HepG2 (cell line): Measurements from ENCODE around the gene PCSK6. TPM values are rescaled to one million over a fixed set of nuclear protein-coding genes. Genes with fewer than 3 reads are reported as not detected.

ENCODE experiments used
- BHLHE40 ChIP-seq: IDR thresholded peaks from 2 replicates; pipeline ENCODE4 v1.6.1; 2011; ENCODE audit warnings: low read length, improper control_type of control experiment
- CENPT ChIP-seq: sonication (generic); formaldehyde crosslinking; IDR thresholded peaks from 2 replicates; pipeline ENCODE4 v1.8.0; 2022; ENCODE audit warnings: low read depth, mild to moderate bottlenecking, moderate library complexity, missing genetic modification reagents
- FOXJ3 ChIP-seq: sonication (generic); formaldehyde crosslinking; IDR thresholded peaks from 2 replicates; pipeline ENCODE4 v1.4.0; 2020; ENCODE audit warnings: missing genetic modification reagents, mild to moderate bottlenecking, borderline replicate concordance
- GATAD2A ChIP-seq: IDR thresholded peaks from 2 replicates; pipeline ENCODE4 v1.6.1; 2016
- GMEB2 ChIP-seq: IDR thresholded peaks from 2 replicates; pipeline ENCODE4 v1.6.1; 2016; ENCODE audit warnings: missing biosample characterization, missing genetic modification reagents, low read depth
- IRX3 ChIP-seq: sonication (generic); formaldehyde crosslinking; IDR thresholded peaks from 2 replicates; pipeline ENCODE4 v1.8.1; 2023; ENCODE audit warnings: mild to moderate bottlenecking, low read depth, missing genetic modification reagents, borderline replicate concordance
- NR0B2 ChIP-seq: sonication (generic); formaldehyde crosslinking; IDR thresholded peaks from 2 replicates; pipeline ENCODE4 v1.4.0; 2020; ENCODE audit warnings: mild to moderate bottlenecking, missing genetic modification reagents
- NR2F6 ChIP-seq, 2 experiments: IDR thresholded peaks; 2 replicates each; pipeline ENCODE4 v1.6.1; 2016; ENCODE audit warnings: antibody characterized with exemption in 1 of 2, mild to moderate bottlenecking in 1 of 2
- PLSCR1 ChIP-seq: sonication (generic); formaldehyde crosslinking; IDR thresholded peaks from 2 replicates; pipeline ENCODE4 v1.5.0; 2020; ENCODE audit warnings: missing genetic modification reagents, mild to moderate bottlenecking, borderline replicate concordance
- POLR2AphosphoS2 ChIP-seq: IDR thresholded peaks from 2 replicates; pipeline ENCODE4 v1.6.1; 2011; ENCODE audit warnings: low read depth, low read length, improper control_type of control experiment
- SAFB2 ChIP-seq: sonication (generic); formaldehyde crosslinking; IDR thresholded peaks from 2 replicates; pipeline ENCODE4 v1.5.1; 2020; ENCODE audit warnings: missing genetic modification reagents, low read depth, mild to moderate bottlenecking, borderline replicate concordance
- SRSF4 ChIP-seq: fragments of 200-400 bp; formaldehyde crosslinking; IDR thresholded peaks from one replicate; pipeline ENCODE4 v1.6.1; 2018; ENCODE audit warnings: mild to moderate bottlenecking, low read depth, low read length, moderate library complexity; ENCODE audit not compliant: poor library complexity, severe bottlenecking
- THAP8 ChIP-seq: sonication (generic); formaldehyde crosslinking; IDR thresholded peaks from 2 replicates; pipeline ENCODE4 v1.5.1; 2020; ENCODE audit warnings: missing genetic modification reagents, mild to moderate bottlenecking, borderline replicate concordance
- TOPORS ChIP-seq: sonication (generic); formaldehyde crosslinking; IDR thresholded peaks from 2 replicates; pipeline ENCODE4 v1.8.0; 2023; ENCODE audit warnings: mild to moderate bottlenecking, missing genetic modification reagents
- ZBTB20 ChIP-seq: sonication (generic); formaldehyde crosslinking; IDR thresholded peaks from 2 replicates; pipeline ENCODE4 v1.8.1; 2023; ENCODE audit warnings: missing genetic modification reagents, low read depth, mild to moderate bottlenecking, borderline replicate concordance
- ZBTB34 ChIP-seq: sonication (generic); formaldehyde crosslinking; IDR thresholded peaks from 2 replicates; pipeline ENCODE4 v1.8.0; 2022; ENCODE audit warnings: mild to moderate bottlenecking, missing genetic modification reagents
- ZNF557 ChIP-seq: sonication (generic); formaldehyde crosslinking; IDR thresholded peaks from 2 replicates; pipeline ENCODE4 v1.4.0; 2020; ENCODE audit warnings: missing genetic modification reagents
- ZNF687 ChIP-seq: sonication (generic); formaldehyde crosslinking; IDR thresholded peaks from 2 replicates; pipeline ENCODE4 v1.5.1; 2020; ENCODE audit warnings: mild to moderate bottlenecking, missing genetic modification reagents, moderate library complexity
- ZSCAN31 ChIP-seq: sonication (generic); formaldehyde crosslinking; IDR thresholded peaks from 2 replicates; pipeline ENCODE4 v1.5.0; 2020; ENCODE audit warnings: low read depth, mild to moderate bottlenecking, missing genetic modification reagents
- polyA plus RNA-seq, 8 experiments: library from polyadenylated mRNA; depleted of rRNA in 3 of 8; stranded (reverse) in 7 of 8; unstranded in 1 of 8; fragments of >200 nt; fragmentation: Illumina TruSeq in 4 of 8; extraction: Trizol in 4 of 8; gene quantifications; 2 replicates each; pipeline versions ENCODE4 v1.2.1 to v1.2.3, GENCODE V29; 2011 to 2016; ENCODE audit warnings: low read depth in 4 of 8, missing spikeins in 1 of 8, mixed read lengths in 1 of 8; ENCODE audit not compliant: insufficient read depth in 1 of 8
- total RNA-seq, 5 experiments: library from RNA; depleted of rRNA; stranded (reverse); fragments of >200 nt; fragmentation: Illumina TruSeq; extraction: Trizol; gene quantifications; 2 replicates each; pipeline ENCODE4 v1.2.3, GENCODE V29; 2016; ENCODE audit warnings: low read depth in 1 of 5

The PCSK6 gene
- total and polyA plus RNA-seq, 2 of the 13 experiments (the other 11 are each of a cell fraction or from before 2014, with no cell fraction given) = 56.5 to 155 TPM

- TF ChIP-seq PLSCR1 (no peak), BHLHE40 (peak; percentile 70), ZNF557 (no peak), THAP8 (no peak), TOPORS (CRISPR knock-in tag) (no peak), SRSF4 (no peak), GATAD2A (CRISPR knock-in tag) (peak; percentile 77), IRX3 (CRISPR knock-in tag) (no peak), GMEB2 (CRISPR knock-in tag) (no peak), ZSCAN31 (CRISPR knock-in tag) (0 out of 2 replicates have a peak, but pooled peaks have one; percentile 31), NR2F6 (IDR thresholded peaks at IDR 0.05) (peak; percentile 87), NR2F6 (CRISPR knock-in tag; IDR thresholded peaks at IDR 0.05) (peak; percentile 68), NR0B2 (CRISPR knock-in tag) (no peak), ZBTB34 (CRISPR knock-in tag) (no peak), FOXJ3 (CRISPR knock-in tag) (no peak), POLR2AphosphoS2 (no peak), ZNF687 (CRISPR knock-in tag) (peak; percentile 85; the same call in 1 of the 2 replicates), CENPT (CRISPR knock-in tag) (no peak), SAFB2 (no peak), ZBTB20 (CRISPR knock-in tag) (peak; percentile 81; the same call in 1 of the 2 replicates)
Measured at GRCh38 chr15:101446518-101447167, 42.9 kb downstream of the PCSK6 start (continued).
